Measurements from ENCODE around the gene LILRB1.
"Not testable (repeated sequence)": the region's sequence is repeated elsewhere in the genome, so short reads cannot be mapped to it uniquely, and the experiment has no call there.

Gene LILRB1

GRCh38 chr19:54668353-54668752 is 38.1 kb downstream of the LILRB1 start:
- no peak overlapping the region for H3K27ac Mint-ChIP-seq
- no peaks in the 10 kb centered on the region for H3K4me1 Mint-ChIP-seq
- peaks cover 10 to 23% of the 10 kb centered on the region in 2 donors for H3K9me3 Mint-ChIP-seq
- H3K4me3 Mint-ChIP-seq = no peak overlapping the region
- no peak for DNase-seq
- no peak for ATAC-seq
- H3K27me3 Mint-ChIP-seq = peaks cover 25% of the 10 kb centered on the region

GRCh38 chr19:54670576-54671357 is 40.5 kb downstream of the LILRB1 start:
- DNase-seq (no peak), ATAC-seq (no peak)
- H3K4me1 Mint-ChIP-seq = no peaks in the 10 kb centered on the region
- no peak overlapping the region for H3K4me3 Mint-ChIP-seq
- H3K9me3 Mint-ChIP-seq = peaks cover 10 to 23% of the 10 kb centered on the region in 2 donors
- H3K27me3 Mint-ChIP-seq = peaks cover 16% of the 10 kb centered on the region
- H3K27ac Mint-ChIP-seq = no peak overlapping the region

GRCh38 chr19:54673222-54673621 is 42.9 kb downstream of the LILRB1 start:
- Mint-ChIP-seq H3K4me1 (no peaks in the 10 kb centered on the region), H3K4me3 (no peak overlapping the region), H3K9me3 (peaks cover 5 to 6% of the 10 kb centered on the region in 2 donors), H3K27ac (no peak overlapping the region), H3K27me3 (peaks cover 30% of the 10 kb centered on the region)
- DNase-seq = no peak
- ATAC-seq = no peak

- H3K27ac Mint-ChIP-seq = no peak overlapping the region
- DNase-seq = peak in 1 of 2 donors; percentile 5
Observed at GRCh38 chr19:54674021-54674617, 43.8 kb downstream of the LILRB1 start.

GRCh38 chr19:54676210-54676834 is 46.0 kb downstream of the LILRB1 start:
- H3K27me3 Mint-ChIP-seq = peaks cover 25% of the 10 kb centered on the region
- H3K4me1 Mint-ChIP-seq, ATAC-seq, H3K4me3 Mint-ChIP-seq, H3K9me3 Mint-ChIP-seq, H3K27ac Mint-ChIP-seq: not testable (repeated sequence)
- peak in 1 of 2 donors; percentile 3 for DNase-seq

More at GRCh38 chr19:54674021-54674617, 43.8 kb downstream of the LILRB1 start:
- ATAC-seq = no peak
- H3K27me3 Mint-ChIP-seq = peaks cover 30% of the 10 kb centered on the region
- H3K4me3 Mint-ChIP-seq = no peak overlapping the region
- no peaks in the 10 kb centered on the region for H3K4me1 Mint-ChIP-seq
- peaks cover 0 to 4% of the 10 kb centered on the region in 2 donors for H3K9me3 Mint-ChIP-seq

- no peak for ATAC-seq
- H3K27me3 Mint-ChIP-seq = peaks cover 25% of the 10 kb centered on the region
- no peak overlapping the region for H3K27ac Mint-ChIP-seq
- H3K9me3 Mint-ChIP-seq = no peaks in the 10 kb centered on the region
- H3K4me3 Mint-ChIP-seq = no peak overlapping the region
- H3K4me1 Mint-ChIP-seq = no peaks in the 10 kb centered on the region
- no peak for DNase-seq
Observed at GRCh38 chr19:54677217-54677616, 46.9 kb downstream of the LILRB1 start.

GRCh38 chr19:54681596-54681995 is 51.3 kb downstream of the LILRB1 start:
- not testable (repeated sequence) for H3K4me3 Mint-ChIP-seq, H3K9me3 Mint-ChIP-seq, DNase-seq, H3K27ac Mint-ChIP-seq, H3K4me1 Mint-ChIP-seq, ATAC-seq
- H3K27me3 Mint-ChIP-seq = peaks cover 43% of the 10 kb centered on the region

GRCh38 chr19:54682306-54682856 is 52.1 kb downstream of the LILRB1 start:
- Mint-ChIP-seq H3K9me3 (no peaks in the 10 kb centered on the region), H3K27ac (no peak overlapping the region), H3K4me1 (no peaks in the 10 kb centered on the region), H3K27me3 (peaks cover 35% of the 10 kb centered on the region), H3K4me3 (no peak overlapping the region)
- DNase-seq (no peak), ATAC-seq (no peak)

- Mint-ChIP-seq H3K4me1 (no peaks in the 10 kb centered on the region), H3K27ac (no peak overlapping the region), H3K4me3 (no peak overlapping the region), H3K27me3 (peaks cover 31% of the 10 kb centered on the region), H3K9me3 (no peaks in the 10 kb centered on the region)
- DNase-seq = no peak
- ATAC-seq = no peak
Observed at GRCh38 chr19:54684527-54684926, 54.2 kb downstream of the LILRB1 start.
